Osteoblast (primary cell): ENCODE results near the gene RAB24. TPM values are rescaled to one million over a fixed set of nuclear protein-coding genes. Genes with fewer than 3 reads are reported as not detected.
A peak's percentile ranks its signal among the peaks of the same experiment; 100 is the strongest.

ENCODE experiments used
- DNase-seq: peaks from one replicate; pipeline ENCODE4 v3.0.0; 2011; ENCODE audit warnings: low spot score, mixed read lengths; ENCODE audit not compliant: insufficient read length; ENCODE audit errors: missing footprints
- H2AFZ ChIP-seq: 2 replicates; pipeline ENCODE4 v1.6.0; 2011; ENCODE audit warnings: mild to moderate bottlenecking, low read length
- H3K27ac ChIP-seq: 2 replicates; pipeline ENCODE4 v1.5.1; 2011; ENCODE audit warnings: mild to moderate bottlenecking, low read depth, low read length, moderate library complexity
- H3K27me3 ChIP-seq: 2 replicates; pipeline ENCODE4 v1.6.0; 2012; ENCODE audit warnings: mild to moderate bottlenecking, control low read depth, inconsistent platforms, low read length, moderate library complexity; ENCODE audit not compliant: insufficient read depth
- H3K36me3 ChIP-seq: 2 replicates; pipeline ENCODE4 v1.5.1; 2011; ENCODE audit warnings: mild to moderate bottlenecking, low read length, control low read depth, moderate library complexity; ENCODE audit not compliant: insufficient read depth
- H3K4me1 ChIP-seq: 2 replicates; pipeline ENCODE4 v1.5.1; 2011; ENCODE audit warnings: mild to moderate bottlenecking, low read length, control low read depth, moderate library complexity; ENCODE audit not compliant: insufficient read depth
- H3K4me2 ChIP-seq: 2 replicates; pipeline ENCODE4 v1.6.0; 2011; ENCODE audit warnings: mild to moderate bottlenecking, low read length; ENCODE audit not compliant: insufficient read depth
- H3K4me3 ChIP-seq: fragments of 200-600 bp; sonication (generic); 3 replicates; pipeline ENCODE4 v1.5.1; 2012; ENCODE audit warnings: mild to moderate bottlenecking, low read length, inconsistent platforms; ENCODE audit not compliant: insufficient read depth
- H3K79me2 ChIP-seq: 2 replicates; pipeline ENCODE4 v1.6.0; 2012; ENCODE audit warnings: mild to moderate bottlenecking, low read length, control low read depth, inconsistent platforms; ENCODE audit not compliant: insufficient read depth
- H3K9me3 ChIP-seq: 2 replicates; pipeline ENCODE4 v1.5.1; 2011; ENCODE audit warnings: low read depth, low read length, control low read depth
- H4K20me1 ChIP-seq: 2 replicates; pipeline ENCODE4 v1.6.0; 2012; ENCODE audit warnings: mild to moderate bottlenecking, low read length, control low read depth; ENCODE audit not compliant: insufficient read depth
- total RNA-seq: library from RNA; depleted of rRNA; stranded (reverse); fragments of >200 nt; gene quantifications from 2 replicates; pipeline ENCODE4 v1.2.3, GENCODE V29; 2012
- TF ChIP-seq, protein P1 (sequence below): IDR thresholded peaks from 2 replicates; pipeline ENCODE4 v1.5.1; 2011; ENCODE audit warnings: mild to moderate bottlenecking, low read depth, low read length, moderate library complexity; ENCODE audit errors: extremely low read depth

Gene RAB24
- total RNA-seq, 1 donor: 22.8 TPM

DNA sequence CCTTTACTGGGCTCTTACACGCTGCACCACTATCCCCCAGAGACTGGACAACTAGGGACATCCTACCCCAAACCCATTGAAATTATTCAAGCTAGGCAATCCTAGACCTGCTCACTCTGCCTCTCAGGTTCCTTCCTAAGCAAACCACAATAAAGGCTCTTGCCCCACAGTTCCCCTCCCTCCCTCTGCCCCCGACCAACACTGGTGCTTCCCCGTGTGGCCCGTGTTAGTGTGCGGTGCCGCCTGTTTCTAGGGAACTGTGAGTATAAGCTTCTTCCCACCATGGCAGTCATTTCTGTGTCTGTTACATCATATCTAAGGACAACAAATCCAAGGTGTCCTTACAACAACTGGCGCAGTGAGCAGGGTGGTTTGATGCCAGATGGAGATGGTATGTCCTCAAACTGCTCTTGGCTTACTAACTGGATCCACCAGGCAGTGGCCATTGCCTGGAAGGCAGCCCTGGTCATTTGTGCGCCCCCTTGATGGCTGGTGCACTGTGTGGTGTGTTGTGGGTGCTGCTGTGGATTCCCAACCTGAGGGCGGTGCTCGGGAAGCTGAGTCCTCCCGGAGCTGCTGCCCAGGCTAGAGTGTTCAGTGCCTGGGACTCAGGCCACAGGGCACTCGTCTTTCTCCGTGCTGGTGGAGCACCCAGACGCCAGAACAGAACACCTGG is 16.5 kb upstream of the RAB24 start:
- H3K9me3 ChIP-seq: no peaks in the 10 kb centered on the region
- TF ChIP-seq, protein P1, sequence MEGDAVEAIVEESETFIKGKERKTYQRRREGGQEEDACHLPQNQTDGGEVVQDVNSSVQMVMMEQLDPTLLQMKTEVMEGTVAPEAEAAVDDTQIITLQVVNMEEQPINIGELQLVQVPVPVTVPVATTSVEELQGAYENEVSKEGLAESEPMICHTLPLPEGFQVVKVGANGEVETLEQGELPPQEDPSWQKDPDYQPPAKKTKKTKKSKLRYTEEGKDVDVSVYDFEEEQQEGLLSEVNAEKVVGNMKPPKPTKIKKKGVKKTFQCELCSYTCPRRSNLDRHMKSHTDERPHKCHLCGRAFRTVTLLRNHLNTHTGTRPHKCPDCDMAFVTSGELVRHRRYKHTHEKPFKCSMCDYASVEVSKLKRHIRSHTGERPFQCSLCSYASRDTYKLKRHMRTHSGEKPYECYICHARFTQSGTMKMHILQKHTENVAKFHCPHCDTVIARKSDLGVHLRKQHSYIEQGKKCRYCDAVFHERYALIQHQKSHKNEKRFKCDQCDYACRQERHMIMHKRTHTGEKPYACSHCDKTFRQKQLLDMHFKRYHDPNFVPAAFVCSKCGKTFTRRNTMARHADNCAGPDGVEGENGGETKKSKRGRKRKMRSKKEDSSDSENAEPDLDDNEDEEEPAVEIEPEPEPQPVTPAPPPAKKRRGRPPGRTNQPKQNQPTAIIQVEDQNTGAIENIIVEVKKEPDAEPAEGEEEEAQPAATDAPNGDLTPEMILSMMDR: no peak
- peaks cover 12% of the 10 kb centered on the region for H4K20me1 ChIP-seq

DNA sequence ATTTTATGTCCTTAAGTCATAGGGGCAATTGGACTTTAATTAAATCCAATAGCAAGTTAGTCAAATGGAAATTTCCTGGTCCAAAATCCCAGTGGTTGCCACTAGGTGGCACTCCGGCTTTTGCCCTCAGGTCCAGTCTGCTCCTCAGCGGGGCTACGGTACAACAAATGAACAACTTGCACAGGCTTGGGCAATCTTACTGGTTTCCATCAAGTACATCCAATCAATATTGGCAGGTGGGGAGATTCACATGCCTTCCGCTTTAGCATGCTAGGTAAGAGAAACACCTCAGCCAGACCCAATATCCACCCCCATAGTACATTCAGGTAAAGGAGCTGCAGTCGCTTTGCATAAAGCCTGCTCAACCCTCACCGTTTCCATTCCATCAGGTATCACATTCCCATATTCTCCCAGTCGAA is 14.4 kb upstream of the RAB24 start:
- Histone ChIP-seq H3K27ac (no peak overlapping the region), H3K79me2 (no peaks in the 10 kb centered on the region), H3K9me3 (no peaks in the 10 kb centered on the region), H3K27me3 (no peaks in the 10 kb centered on the region), H3K4me2 (no peak overlapping the region), H3K4me3 (no peak overlapping the region), H4K20me1 (peaks cover 15% of the 10 kb centered on the region), H2AFZ (no peak overlapping the region), H3K4me1 (peaks cover 2% of the 10 kb centered on the region), H3K36me3 (no peaks in the 10 kb centered on the region)
- TF ChIP-seq, protein P1: peak; percentile 98
- peak; percentile 94 for DNase-seq

More for the DNA sequence above, 16.5 kb upstream of the RAB24 start:
- Histone ChIP-seq H3K36me3 (no peaks in the 10 kb centered on the region), H3K4me2 (no peak overlapping the region), H3K27me3 (no peaks in the 10 kb centered on the region), H3K4me1 (no peaks in the 10 kb centered on the region), H2AFZ (no peak overlapping the region), H3K27ac (no peak overlapping the region), H3K4me3 (no peak overlapping the region), H3K79me2 (peaks cover 2% of the 10 kb centered on the region)
- peak; percentile 3 for DNase-seq

GRCh38 chr5:177316005-177316404 is 12.5 kb upstream of the RAB24 start:
- H3K4me1 ChIP-seq: peaks cover 14% of the 10 kb centered on the region
- no peaks in the 10 kb centered on the region for H3K9me3 ChIP-seq
- H3K4me2 ChIP-seq: no peak overlapping the region
- peak; percentile 13 for DNase-seq
- H2AFZ ChIP-seq: no peak overlapping the region
- H3K4me3 ChIP-seq: no peak overlapping the region
- no peaks in the 10 kb centered on the region for H3K27me3 ChIP-seq
- no peak overlapping the region for H3K27ac ChIP-seq
- H3K79me2 ChIP-seq: peaks cover 1% of the 10 kb centered on the region
- TF ChIP-seq, protein P1: no peak
- peaks cover 20% of the 10 kb centered on the region for H4K20me1 ChIP-seq
- no peaks in the 10 kb centered on the region for H3K36me3 ChIP-seq

- no peaks in the 10 kb centered on the region for H3K36me3 ChIP-seq
- no peak overlapping the region for H2AFZ ChIP-seq
- H3K27ac ChIP-seq: no peak overlapping the region
- H3K79me2 ChIP-seq: peaks cover 7% of the 10 kb centered on the region
- H3K4me2 ChIP-seq: no peak overlapping the region
- peaks cover 26% of the 10 kb centered on the region for H4K20me1 ChIP-seq
- no peaks in the 10 kb centered on the region for H3K27me3 ChIP-seq
- DNase-seq: no peak
- H3K4me3 ChIP-seq: no peak overlapping the region
- TF ChIP-seq, protein P1: no peak
- peaks cover 20% of the 10 kb centered on the region for H3K4me1 ChIP-seq
- H3K9me3 ChIP-seq: no peaks in the 10 kb centered on the region
These were observed 11.9 kb upstream of the RAB24 start for GRCh38 chr5:177315411-177315810.
